Left hindlimb (tissue), 1 donor: ENCODE measurements around the gene AP1G2.
"Not testable (repeated sequence)": the region's sequence is repeated elsewhere in the genome, so short reads cannot be mapped to it uniquely, and the experiment has no call there.

Experiments used
- DNase-seq: peaks from one replicate; pipeline ENCODE4 v3.0.0-alpha.2; 2018

Gene AP1G2

DNA sequence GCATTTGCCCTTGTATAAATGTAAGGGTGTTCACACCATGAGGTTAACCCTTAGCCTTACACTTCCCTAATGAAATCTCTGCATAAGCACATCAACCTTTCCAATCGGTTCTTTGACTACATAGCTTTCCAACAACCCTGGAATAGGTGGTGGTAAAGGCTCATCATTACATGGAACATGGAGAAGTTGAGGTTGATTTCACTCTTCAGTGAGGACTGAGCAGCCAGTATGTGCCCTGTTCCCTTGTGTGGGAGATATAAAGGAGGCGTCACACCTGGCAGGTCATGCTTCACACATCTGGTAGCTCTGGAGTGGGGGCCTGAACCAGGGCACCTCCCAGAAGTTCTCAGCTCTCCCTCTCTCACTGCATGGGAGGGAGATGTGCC lies 32.7 kb upstream of the AP1G2 start:
- no peak for DNase-seq

DNA sequence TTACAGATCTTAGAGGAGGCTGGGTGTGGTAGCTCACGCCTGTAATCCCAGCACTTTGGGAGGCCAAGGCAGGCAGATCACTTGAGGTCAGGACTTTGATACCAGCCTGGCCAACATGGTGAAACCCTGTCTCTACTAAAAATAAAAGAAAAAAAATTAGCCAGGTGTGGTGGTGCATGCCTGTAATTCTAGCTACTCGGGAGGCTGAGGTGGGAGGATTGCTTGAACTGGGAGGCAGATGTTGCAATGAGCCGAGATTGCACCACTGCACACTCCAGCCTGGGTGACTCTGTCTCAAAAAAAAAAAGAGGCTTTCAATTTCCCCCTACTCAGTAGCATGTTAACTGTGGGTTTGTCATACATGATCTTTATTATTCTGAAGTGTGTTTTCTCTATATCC lies 26.6 kb upstream of the AP1G2 start:
- DNase-seq: not testable (repeated sequence)

DNA sequence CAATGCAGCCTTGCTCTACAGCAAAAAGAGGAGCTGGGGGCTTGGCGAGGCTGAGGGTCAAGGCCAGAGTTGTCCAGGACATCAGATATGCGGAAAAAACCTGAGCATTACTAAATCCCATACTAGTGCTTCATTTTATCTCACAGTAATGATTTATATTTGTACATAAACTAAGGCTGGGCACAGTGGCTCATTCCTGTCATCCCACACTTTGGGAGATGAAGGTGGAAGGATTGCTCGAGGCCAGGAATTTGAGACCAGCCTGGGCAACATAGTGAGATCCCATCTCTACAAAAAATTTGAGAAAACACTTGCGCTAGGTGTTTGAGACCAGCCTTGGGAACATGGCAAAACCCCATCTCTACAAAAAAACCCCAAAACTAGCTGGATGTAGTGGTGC lies 22.6 kb upstream of the AP1G2 start:
- no peak for DNase-seq

DNA sequence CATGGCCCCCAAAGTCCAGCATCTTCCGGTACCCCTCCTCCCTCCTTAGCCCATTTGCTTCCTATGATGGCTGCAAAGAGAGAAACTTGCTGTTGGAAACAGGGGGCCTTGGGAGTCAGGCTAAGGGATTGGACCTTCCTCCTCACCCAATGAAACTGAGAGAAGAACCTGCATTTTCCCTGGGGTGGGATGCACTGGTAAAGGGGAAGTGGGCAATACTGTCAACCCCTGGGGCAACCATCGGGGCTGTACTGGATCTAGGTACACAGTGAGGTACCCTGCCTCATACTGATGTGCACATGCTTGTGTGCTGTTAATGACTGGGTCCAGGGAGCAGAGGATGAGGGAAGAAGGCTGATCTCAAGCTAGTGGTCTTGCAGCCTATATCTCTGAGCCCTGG lies 22.0 kb upstream of the AP1G2 start:
- no peak for DNase-seq

DNA sequence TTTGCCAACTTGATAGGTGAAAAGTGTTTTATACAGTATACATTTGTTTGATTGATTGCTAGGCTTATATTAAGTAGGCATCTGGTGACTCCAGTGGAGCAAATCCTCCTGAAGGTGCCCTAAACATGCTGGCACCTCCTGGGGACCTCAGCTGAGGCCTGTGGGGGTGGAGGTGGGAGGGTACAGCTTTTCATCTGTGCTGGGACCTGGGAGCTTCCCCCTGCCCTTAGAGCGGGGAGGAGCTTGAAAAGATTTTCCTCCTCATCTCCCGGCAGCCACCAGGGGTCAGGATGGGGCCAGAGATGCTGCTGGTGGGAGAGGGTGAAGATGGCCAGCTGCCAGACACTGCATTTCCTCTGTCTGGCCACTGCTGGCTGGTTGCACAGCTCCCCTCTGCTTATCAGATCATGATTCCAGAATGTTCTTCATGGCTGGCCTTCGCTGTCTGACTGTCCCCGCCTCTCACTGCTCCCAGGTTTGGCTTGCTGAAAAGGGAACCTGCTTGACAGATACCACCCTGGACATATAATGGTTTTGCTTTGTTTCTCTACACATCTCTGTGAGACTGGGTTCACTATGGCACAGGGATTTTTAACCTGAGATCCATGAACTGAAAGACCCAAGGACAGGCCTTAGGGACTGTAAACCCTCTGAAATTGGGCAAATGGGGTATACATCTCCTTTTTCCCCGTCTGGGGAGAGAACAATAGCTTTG lies 21.4 kb upstream of the AP1G2 start:
- DNase-seq: peak; percentile 91

DNA sequence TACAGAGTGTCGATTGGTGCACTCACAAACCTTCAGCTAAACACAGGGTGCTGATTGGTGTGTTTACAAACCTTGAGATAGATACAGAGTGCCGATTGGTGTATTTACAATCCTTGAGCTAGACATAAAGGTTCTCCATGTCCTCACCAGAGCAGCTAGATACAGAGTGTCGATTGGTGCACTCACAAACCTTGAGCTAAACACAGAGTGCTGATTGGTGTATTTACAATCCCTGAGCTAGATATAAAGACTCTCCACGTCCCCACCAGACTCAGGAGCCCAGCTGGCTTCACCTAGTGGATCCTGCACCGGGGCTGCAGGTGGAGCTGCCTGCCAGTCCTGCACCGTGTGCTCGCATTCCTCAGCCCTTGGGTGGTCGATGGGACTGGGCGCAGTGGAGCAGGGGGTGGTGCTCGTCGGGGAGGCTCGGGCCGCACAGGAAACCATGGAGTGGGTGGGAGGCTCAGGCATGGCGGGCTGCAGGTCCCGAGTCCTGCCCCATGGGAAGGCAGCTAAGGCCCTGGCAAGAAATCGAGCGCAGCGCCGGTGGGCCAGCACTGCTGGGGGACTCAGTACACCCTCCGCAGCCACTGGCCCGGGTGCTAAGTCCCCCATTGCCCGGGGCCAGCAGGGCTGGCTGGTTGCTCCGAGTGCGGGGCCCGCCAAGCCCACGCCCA lies 17.1 kb upstream of the AP1G2 start:
- DNase-seq: not testable (repeated sequence)

DNA sequence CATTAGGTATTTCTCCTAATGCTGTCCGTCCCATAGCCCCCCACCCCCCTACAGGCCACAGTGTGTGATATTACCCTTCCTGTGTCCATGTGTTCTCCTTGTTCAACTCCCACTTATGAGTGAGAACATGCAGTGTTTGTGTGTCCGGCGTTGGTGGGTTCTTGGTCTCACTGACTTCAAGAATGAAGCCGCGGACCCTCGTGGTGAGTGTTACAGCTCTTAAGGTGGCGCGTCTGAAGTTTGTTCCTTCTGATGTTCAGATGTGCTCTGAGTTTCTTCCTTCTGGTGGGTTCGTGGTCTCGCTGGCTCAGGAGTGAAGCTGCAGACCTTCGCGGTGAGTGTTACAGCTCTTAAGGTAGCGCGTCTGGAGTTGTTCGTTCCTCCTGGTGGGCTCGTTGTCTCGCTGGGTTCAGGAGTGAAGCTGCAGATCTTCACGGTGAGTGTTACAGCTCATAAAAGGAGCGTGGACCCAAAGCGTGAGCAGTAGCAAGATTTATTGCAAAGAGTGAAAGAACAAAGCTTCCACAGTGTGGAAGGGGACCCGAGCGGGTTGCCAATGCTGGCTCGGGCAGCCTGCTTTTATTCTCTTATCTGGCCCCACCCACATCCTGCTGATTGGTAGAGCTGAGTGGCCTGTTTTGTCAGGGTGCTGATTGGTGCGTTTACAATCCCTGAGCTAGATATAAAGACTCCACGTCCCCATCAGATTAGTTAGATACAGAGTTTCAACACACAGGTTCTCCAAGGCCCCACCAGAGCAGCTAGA lies 16.4 kb upstream of the AP1G2 start:
- DNase-seq: not testable (repeated sequence)

DNA sequence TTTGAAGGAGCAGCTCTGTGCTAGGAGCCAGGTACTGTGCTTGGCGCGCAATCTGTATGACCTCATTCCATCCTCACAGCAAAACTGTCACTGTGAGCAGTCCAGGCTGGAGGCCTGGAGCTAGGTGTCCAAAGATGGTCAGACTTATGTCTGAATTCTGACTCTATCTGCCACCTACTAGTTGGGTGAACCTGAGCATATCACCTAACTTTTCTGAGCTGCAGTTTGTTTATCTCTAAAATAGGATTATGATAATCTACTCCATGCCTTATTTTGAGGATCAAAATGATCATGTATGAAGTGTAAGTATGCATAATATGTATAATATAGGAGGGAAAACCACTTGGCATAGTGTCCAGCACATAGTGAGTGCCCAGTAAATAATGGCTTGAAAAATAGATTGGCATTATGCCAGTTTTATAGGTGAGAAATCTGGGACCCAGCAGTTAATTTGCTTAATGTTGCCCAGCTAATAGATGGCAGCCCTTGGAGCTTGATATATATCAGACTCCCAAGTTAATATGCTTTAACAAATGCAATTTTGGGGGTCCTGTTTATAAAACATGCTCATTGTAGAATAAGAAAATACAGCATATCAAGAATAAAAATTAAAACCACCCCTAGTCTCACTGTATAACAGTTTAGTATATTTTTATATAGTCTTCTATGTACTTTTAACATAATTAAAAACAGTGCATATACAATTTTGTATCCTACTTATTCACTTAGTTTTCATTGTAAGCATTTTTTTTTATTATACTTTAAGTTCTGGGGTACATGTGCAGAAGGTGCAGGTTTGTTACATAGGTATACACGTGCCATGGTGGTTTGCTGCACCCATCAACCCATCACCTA lies 15.5 kb upstream of the AP1G2 start:
- DNase-seq: no peak

DNA sequence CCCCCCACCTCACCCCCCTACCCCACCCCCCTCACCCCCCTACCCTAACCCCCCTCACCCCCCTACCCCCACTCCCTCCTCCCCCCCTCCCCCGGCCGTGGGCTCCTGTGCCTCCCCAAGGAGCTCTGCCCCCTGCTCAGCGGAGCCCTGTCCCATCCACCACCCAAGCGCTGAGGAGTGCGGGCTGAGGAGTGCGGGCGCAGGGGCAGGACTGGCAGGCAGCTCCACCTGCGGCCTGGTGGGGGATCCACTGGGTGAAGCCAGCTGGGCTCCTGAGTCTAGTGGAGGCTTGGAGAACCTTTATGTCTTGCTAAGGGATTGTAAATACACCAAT lies 13.3 kb upstream of the AP1G2 start:
- no peak for DNase-seq

DNA sequence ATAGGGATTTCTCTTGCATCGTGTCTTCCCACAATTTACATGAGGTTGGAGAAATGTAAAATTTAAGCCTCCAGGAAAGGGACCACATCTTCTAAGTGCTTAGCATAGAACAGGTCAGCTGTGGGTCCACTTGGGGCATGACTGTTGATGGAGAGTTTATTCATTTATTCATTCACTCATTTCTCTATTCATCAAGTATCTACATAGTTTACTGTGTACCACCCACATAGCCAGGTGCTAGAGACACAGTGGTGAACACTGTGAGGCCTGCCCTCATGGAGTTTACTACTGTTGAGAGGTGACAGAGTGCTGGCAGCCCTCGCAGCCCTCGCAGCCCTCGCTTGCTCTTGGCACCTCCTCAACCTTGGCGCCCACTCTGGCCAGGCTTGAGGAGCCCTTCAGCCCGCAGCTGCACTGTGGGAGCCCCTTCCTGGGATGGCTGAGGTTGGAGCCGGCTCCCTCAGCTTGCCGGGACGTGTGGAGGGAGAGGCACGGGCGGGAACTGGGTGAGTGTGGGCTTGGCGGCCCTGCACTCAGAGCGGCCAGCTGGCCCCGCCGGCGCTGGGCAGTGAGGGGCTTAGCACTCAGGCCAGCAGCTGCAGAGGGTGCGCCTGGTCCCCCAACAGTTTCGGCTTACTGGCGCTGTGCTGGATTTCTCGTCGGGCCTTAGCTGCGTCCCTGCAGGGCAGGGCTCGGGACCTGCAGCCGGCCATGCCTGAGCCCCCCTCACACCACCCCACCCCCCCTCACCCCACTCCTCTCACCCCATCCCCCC lies 12.7 kb upstream of the AP1G2 start:
- DNase-seq: no peak

DNA sequence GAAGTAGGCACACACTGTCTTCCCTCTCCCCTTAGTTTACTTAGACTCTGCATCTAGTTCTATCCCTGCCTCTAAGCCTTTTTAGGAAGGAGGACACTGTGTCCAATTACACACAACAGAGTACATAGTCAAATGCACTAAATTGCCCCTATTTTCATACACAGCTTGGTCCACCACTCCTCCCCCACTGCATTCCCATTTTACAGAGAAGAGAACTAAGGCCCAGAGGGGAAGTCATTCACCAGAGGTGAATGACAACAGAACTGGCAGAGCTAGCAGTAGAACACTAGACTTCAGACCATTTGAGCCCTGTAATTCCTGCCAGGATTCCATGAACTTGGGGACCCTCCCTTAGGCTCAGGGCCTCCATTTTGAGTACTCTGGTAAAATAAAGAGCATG lies 12.1 kb upstream of the AP1G2 start:
- no peak for DNase-seq

DNA sequence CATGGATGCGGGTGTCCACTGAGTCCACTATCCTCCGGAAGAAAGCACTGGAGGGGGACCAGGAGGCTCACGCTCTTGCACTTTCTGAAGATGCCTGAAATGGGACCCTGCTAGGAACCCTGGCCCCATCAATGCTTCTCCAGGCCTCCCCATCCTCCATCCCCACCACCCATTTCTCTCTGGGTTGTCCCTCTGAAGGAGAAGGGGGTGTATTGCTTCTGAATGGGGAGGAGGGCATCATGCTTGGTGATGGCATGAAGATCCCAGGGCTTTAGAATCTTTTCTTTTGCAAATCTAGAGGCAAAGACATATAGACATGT lies 11.7 kb upstream of the AP1G2 start:
- DNase-seq: no peak

DNA sequence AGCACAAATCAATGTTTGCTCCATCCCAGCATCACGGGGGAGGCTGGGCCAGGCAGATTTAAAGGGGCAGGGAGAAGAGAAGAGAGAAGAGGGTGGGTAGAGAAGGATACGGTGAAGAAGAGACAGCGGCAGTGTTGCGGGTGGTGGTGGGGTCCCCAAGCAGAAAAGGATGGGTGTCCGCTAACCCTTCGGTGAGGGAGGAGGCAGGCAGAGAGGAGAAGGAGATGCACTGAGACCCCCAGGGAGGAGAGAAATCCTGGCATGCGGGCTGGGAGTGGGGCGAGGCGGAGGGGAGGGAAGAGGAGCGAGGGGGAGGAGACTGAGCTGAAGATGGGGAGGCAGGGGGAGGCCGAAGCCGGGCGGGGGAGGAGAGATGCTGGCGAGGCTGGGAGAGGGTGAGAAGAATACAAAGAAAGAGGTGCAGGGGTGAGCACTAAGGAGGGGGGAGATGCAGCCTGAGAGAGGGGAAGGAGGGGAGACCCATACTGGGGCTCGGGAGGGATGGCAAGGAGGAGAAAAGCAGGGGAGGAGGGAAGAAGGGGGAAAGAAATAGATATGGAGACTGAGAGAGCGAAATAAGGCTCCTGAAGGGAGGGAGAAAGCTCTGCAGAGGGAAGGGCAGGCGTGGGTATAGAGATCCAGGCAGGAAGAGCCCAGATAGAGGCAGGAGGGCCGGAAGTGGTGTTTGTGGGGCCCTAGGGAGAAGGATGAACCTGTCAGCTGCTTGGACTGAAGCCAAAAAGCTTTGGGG lies 11.1 kb upstream of the AP1G2 start, which contains the start of gene JPH4:
Gene JPH4 (minus strand): TSS at position 231 of the 751 bp plus-strand sequence. CDS start 1,337 bp downstream, outside the sequence.
- no peak for DNase-seq

DNA sequence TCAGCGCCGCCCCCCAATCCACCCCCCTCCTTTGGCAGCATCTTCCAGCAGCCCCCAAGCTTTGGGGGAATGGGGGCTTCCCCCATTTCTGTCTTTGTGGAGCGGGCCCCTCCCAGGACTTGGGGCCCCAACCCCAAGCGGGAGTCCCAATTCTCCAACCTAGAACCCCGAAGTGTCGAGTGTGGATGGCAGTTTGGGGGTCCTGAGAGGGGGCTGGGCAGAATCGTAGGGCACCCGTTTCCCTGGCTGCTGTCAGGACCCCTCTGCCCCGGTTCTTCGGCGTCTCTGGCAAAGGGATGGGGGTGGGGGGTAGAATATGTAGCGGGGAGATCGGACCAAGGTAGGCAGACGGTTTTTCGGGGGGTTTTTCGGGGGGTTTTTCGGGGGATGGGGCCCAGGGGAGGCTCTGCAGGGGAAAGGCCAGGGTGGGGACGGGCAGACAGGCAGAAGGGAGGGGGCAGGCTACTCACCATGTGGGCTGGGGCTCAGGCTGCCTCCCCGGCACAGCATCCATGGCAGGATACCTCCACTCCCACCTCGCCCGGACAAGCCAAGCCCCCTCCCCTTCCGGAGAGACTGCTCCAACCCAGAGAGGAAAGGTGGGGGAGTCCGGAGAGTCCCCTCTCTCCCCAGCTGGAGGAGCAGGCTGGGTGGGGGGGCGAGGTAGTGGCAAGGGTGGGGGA lies 10.3 kb upstream of the AP1G2 start:
- no peak for DNase-seq

DNA sequence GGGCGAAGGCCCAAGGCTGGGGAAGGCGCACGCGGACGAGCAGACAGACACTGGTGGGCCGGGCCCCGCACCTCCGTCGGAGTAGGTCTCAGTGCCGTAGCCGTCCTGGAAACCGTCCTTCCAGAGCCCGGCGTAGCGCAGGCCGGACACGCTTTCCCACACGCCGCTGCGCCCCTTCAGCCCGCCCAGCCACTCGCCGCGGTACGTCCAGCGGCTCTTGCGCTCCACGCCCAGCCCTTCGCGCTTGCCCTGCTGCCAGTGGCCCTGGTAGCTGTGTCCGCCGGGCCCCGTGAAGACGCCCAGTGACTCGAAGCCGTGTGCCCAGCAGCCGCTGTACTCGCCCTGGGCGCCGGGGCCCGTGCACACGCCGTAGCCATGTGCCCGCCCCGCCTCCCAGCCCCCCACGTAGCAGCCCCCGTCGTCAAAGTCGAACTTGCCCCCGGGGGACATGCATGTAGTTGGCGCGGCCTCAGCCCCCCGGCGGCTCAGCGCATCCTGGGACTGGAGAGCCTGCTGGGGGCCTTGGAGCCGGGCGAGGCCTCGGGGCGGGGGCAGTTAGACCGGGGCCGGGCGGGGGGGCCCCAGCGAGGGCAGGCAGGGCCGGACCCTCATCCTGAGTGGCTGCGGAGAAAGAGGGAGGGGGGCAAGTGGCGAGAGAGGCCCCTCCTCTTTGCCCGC lies 9.6 kb upstream of the AP1G2 start:
- DNase-seq: no peak

DNA sequence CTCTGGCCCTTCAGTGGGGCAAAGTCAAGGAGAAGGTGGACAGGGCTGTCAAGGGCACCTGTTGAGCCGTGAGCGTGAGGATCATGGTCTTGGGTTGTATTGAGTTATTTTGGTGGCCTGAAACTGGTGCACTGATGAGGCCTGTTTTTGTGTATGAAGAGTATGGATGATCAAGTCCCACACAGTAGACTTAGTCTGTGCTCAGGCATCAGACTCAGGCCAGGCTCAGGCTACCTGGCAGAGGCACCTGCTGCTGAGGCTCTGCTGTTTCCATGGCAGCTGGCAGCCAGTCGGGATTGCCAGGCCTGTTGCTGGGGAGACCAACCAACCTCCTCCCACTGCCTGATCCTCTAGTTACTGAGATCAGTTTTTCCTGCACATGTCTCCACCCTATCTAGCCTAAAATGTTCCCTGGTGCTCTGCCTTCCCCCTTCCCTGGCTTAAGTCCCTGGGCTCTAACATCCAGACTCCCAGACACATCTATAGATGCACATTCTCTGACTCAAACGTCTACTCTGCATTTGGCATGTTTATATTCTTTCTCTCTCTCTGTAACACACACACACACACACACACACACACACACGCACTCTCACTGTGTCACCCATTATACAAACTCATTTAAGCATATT lies 5.9 kb upstream of the AP1G2 start:
- DNase-seq: no peak

DNA sequence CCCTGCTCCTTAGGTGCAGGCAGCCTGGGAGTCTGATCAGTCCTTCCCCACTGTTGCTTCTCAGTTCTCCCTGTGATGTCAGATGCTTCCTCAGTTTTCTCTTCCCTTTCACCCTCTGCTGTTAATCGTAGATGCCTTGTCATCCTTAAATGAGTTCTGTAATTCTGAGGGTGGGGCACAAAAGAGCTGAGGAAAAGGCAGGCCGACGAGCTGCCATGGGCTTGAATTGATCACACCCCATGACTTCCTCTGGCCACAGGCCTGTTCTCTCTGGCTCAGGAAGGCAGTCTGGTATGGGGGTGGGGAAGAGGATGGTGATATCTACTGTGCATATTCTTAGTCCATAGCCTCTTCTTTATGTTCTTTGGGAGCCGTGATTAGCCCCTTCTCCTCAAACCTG lies 5.2 kb upstream of the AP1G2 start:
- DNase-seq: no peak

DNA sequence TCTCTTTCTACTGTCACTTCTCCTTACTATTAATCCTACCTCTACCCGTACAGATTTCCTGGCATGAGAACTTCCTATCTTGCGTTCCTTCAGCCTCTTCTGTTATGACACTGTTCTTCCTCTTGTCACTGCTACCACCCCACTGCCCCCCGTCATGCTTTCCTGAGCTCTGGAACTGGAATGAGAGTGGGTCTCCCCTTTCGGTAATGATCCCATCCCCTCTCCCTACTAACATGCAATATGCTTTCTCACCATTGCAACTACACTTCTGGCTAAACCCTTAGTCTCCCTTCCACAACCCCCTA lies 4.9 kb upstream of the AP1G2 start:
- DNase-seq: no peak

DNA sequence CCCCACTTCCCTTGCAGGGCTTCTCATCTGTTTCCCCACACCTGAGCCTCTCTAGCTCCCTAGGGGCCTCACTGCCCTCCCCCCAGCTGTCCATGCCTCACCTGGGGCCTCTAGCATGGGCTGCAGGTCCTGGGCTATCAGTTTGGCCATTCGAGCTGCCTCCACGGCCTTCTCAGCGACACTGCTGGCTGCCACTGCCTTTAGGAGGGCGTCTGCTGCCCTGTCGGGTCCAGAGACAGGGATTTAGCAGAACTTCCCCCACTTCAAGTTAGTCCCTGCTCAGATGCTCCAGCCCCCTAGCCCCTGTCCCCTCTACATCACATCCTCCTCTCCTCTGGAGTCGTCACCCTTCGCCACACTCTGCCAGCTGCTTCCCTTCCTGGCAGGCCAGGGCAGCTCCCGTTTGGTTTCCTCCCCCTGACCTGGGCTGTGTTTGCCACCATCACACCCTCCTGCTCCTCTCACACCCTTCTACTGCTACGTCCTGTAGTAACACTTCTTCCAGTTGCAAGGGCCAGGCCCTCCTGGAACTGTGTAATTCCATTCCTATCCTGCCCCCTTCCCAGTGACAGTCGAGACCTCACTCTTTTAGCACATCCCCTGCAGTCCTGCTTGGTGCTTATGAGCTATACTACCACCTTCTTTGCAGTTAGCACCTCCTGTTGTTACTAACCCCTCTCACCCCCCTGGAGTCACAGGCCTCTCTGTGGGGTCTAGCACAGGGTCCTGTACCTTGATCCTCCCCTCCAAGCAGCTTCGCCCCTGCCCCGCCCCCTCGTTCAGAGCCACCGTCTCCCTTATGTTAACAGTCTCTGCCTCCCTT lies 4.3 kb upstream of the AP1G2 start:
- no peak for DNase-seq
